Neural progenitor cell (in vitro differentiated cells): ENCODE measurements around the gene NLRC3. TPM values are rescaled to one million over a fixed set of nuclear protein-coding genes. Genes with fewer than 3 reads are reported as not detected.

Experiments used
- DNase-seq: peaks from one replicate; pipeline ENCODE4 v3.0.0-alpha.2; 2016; ENCODE audit warnings: low spot score
- H2AFZ ChIP-seq: fragments of 200-600 bp; sonication (generic); replicated peaks from 2 replicates; pipeline ENCODE4 v1.6.1; 2016; ENCODE audit warnings: antibody characterized with exemption
- H3F3A ChIP-seq: fragments of 200-600 bp; sonication (generic); 2 replicates; pipeline ENCODE4 v1.6.1; 2016; ENCODE audit warnings: antibody characterized with exemption, low read depth
- H3K27ac ChIP-seq: fragments of 200-600 bp; sonication (generic); 2 replicates; pipeline ENCODE4 v1.5.1; 2016; ENCODE audit warnings: mild to moderate bottlenecking
- H3K27me3 ChIP-seq: fragments of 200-600 bp; sonication (generic); 2 replicates; pipeline ENCODE4 v1.6.1; 2016; ENCODE audit warnings: mild to moderate bottlenecking, moderate library complexity
- H3K36me3 ChIP-seq: fragments of 200-600 bp; sonication (generic); 2 replicates; pipeline ENCODE4 v1.5.1; 2016
- H3K4me1 ChIP-seq: fragments of 200-600 bp; sonication (generic); 2 replicates; pipeline ENCODE4 v1.6.1; 2016; ENCODE audit warnings: mixed run types
- H3K4me2 ChIP-seq: fragments of 200-600 bp; sonication (generic); 2 replicates; pipeline ENCODE4 v1.6.1; 2016
- H3K4me3 ChIP-seq: fragments of 200-600 bp; sonication (generic); 2 replicates; pipeline ENCODE4 v1.5.1; 2016
- H3K79me2 ChIP-seq: fragments of 200-600 bp; sonication (generic); 2 replicates; pipeline ENCODE4 v1.6.1; 2016; ENCODE audit warnings: low read depth
- H3K9ac ChIP-seq: fragments of 200-600 bp; sonication (generic); 2 replicates; pipeline ENCODE4 v1.6.1; 2016
- H3K9me3 ChIP-seq: fragments of 200-600 bp; sonication (generic); 2 replicates; pipeline ENCODE4 v1.5.1; 2016; ENCODE audit warnings: low read depth
- H4K20me1 ChIP-seq: fragments of 200-600 bp; sonication (generic); 2 replicates; pipeline ENCODE4 v1.6.1; 2016; ENCODE audit warnings: low read depth
- H3K27ac Mint-ChIP-seq: 3 replicates; pipeline ENCODE4 v1.8.0; 2021; ENCODE audit warnings: mixed read lengths
- H3K27me3 Mint-ChIP-seq: 2 replicates; pipeline ENCODE4 v1.8.0; 2022; ENCODE audit warnings: low read depth, mild to moderate bottlenecking, inconsistent platforms, moderate library complexity, mixed read lengths; ENCODE audit not compliant: insufficient read depth
- H3K36me3 Mint-ChIP-seq: 3 replicates; pipeline ENCODE4 v1.8.0; 2021; ENCODE audit warnings: mixed read lengths
- H3K4me1 Mint-ChIP-seq: 3 replicates; pipeline ENCODE4 v1.8.0; 2021; ENCODE audit warnings: mixed read lengths
- H3K4me3 Mint-ChIP-seq: 3 replicates; pipeline ENCODE4 v1.8.0; 2021; ENCODE audit warnings: mild to moderate bottlenecking, moderate library complexity, mixed read lengths
- H3K9me3 Mint-ChIP-seq: 3 replicates; pipeline ENCODE4 v1.8.0; 2020; ENCODE audit warnings: mixed read lengths
- EZH2 ChIP-seq: fragments of 200-600 bp; sonication (generic); IDR thresholded peaks from 2 replicates; pipeline ENCODE4 v1.6.1; 2017; ENCODE audit warnings: antibody characterized with exemption, mild to moderate bottlenecking, moderate library complexity
- EZH2phosphoT487 ChIP-seq: fragments of 200-600 bp; sonication (generic); IDR thresholded peaks from 2 replicates; pipeline ENCODE4 v1.6.1; 2017; ENCODE audit warnings: antibody characterized with exemption
- total RNA-seq: library from RNA; depleted of rRNA; stranded (reverse); fragments of >200 nt; gene quantifications from 2 replicates; pipeline ENCODE4 v1.2.3, GENCODE V29; 2015; ENCODE audit warnings: low replicate concordance
- TF ChIP-seq, protein P1 (sequence below): fragments of 200-600 bp; sonication (generic); IDR thresholded peaks from 2 replicates; pipeline ENCODE4 v1.5.1; 2017; ENCODE audit warnings: antibody characterized with exemption, mild to moderate bottlenecking

NLRC3 gene
- total RNA-seq, 1 donor from 2014 or later, result not detected

DNA sequence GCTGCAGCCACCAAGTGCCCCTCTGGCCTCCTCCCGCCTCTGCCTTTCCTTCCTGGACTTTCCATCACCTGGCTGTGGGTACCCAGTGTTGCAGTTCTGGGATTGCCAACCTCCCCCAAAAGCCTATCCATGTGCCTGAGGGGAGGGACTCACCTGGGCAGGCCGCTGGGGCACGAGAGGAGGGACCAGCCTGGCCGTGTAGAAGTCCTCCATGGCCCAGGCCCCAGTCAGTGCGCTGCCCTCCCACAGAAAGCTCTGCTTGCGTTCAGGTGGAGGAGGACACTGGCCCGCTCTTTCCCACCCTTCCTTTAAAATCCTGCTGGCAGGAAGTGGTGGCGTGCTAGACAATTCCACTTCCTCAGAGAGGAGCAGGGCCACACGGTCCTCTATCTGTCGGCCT is 20.0 kb upstream of the NLRC3 start:
- TF ChIP-seq, protein P1, sequence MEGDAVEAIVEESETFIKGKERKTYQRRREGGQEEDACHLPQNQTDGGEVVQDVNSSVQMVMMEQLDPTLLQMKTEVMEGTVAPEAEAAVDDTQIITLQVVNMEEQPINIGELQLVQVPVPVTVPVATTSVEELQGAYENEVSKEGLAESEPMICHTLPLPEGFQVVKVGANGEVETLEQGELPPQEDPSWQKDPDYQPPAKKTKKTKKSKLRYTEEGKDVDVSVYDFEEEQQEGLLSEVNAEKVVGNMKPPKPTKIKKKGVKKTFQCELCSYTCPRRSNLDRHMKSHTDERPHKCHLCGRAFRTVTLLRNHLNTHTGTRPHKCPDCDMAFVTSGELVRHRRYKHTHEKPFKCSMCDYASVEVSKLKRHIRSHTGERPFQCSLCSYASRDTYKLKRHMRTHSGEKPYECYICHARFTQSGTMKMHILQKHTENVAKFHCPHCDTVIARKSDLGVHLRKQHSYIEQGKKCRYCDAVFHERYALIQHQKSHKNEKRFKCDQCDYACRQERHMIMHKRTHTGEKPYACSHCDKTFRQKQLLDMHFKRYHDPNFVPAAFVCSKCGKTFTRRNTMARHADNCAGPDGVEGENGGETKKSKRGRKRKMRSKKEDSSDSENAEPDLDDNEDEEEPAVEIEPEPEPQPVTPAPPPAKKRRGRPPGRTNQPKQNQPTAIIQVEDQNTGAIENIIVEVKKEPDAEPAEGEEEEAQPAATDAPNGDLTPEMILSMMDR, result no peak
- no peak for TF ChIP-seq EZH2phosphoT487
- no peak for TF ChIP-seq EZH2
- H3K4me3 ChIP-seq, result no peak overlapping the region
- Mint-ChIP-seq H3K27me3 (no peaks in the 10 kb centered on the region), H3K4me3 (no peak overlapping the region), H3K36me3 (peaks cover 46% of the 10 kb centered on the region), H3K4me1 (no peaks in the 10 kb centered on the region), H3K9me3 (peaks cover 17% of the 10 kb centered on the region), H3K27ac (no peak overlapping the region)
- H3K79me2 ChIP-seq, result no peaks in the 10 kb centered on the region
- H3K4me2 ChIP-seq, result no peak overlapping the region
- no peaks in the 10 kb centered on the region for H3K4me1 ChIP-seq
- H3K27ac ChIP-seq, result no peak overlapping the region
- H4K20me1 ChIP-seq, result no peaks in the 10 kb centered on the region
- DNase-seq, result no peak
- no peak overlapping the region for H3K9ac ChIP-seq
- H3K9me3 ChIP-seq, result no peaks in the 10 kb centered on the region
- no peaks in the 10 kb centered on the region for H3K36me3 ChIP-seq
- H3F3A ChIP-seq, result no peaks in the 10 kb centered on the region
- no peaks in the 10 kb centered on the region for H3K27me3 ChIP-seq
- H2AFZ ChIP-seq, result no peak overlapping the region

DNA sequence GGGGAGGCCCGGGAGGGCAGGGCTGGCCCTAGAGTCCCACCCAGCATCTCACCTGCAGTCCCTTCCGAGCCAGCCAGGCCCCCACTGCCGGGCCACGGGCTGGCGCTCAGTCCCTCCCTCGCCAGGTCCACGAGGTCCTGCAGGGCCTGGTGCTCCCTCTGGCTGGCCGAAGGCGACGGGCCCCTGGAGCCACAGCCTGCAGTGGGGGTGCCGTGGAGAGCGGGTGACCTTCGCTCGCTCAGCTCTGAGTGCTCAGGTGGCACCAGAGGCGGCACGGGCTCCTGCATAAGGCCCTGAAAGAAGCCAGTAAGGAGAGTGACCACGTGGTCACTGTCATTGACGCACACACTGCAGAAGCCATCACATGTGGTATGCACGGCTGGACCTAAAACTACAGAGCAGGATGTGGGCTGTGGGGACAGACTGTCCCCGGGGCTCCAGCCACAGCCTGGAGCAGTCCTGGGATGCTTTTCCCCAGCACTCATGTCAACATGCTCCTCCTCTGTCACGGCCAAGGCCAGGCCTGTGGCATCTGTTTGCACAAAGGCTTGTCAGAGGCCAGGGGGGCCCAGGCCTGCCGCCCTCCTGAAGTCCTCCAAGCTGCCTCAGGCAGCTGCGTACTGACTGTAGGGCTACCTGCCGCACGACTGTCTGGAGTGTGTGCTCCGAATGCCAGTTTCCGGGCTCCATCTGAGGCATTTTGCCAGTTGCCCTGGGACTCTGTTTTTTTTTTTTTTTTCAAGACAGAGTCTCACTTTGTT is 19.1 kb upstream of the NLRC3 start:
- TF ChIP-seq EZH2 (no peak), EZH2phosphoT487 (no peak)
- TF ChIP-seq, protein P1, result no peak
- H3K79me2 ChIP-seq, result no peaks in the 10 kb centered on the region
- no peak overlapping the region for H3K4me2 ChIP-seq
- H2AFZ ChIP-seq, result no peak overlapping the region
- H3K27ac ChIP-seq, result no peak overlapping the region
- no peak overlapping the region for H3K4me3 ChIP-seq
- Mint-ChIP-seq H3K27ac (no peak overlapping the region), H3K27me3 (no peaks in the 10 kb centered on the region), H3K36me3 (peaks cover 37% of the 10 kb centered on the region), H3K9me3 (peaks cover 14% of the 10 kb centered on the region), H3K4me3 (no peak overlapping the region), H3K4me1 (no peaks in the 10 kb centered on the region)
- H3K27me3 ChIP-seq, result no peaks in the 10 kb centered on the region
- no peaks in the 10 kb centered on the region for H3F3A ChIP-seq
- H3K9ac ChIP-seq, result no peak overlapping the region
- H3K4me1 ChIP-seq, result no peaks in the 10 kb centered on the region
- no peaks in the 10 kb centered on the region for H3K36me3 ChIP-seq
- H3K9me3 ChIP-seq, result no peaks in the 10 kb centered on the region
- no peaks in the 10 kb centered on the region for H4K20me1 ChIP-seq
- no peak for DNase-seq

DNA sequence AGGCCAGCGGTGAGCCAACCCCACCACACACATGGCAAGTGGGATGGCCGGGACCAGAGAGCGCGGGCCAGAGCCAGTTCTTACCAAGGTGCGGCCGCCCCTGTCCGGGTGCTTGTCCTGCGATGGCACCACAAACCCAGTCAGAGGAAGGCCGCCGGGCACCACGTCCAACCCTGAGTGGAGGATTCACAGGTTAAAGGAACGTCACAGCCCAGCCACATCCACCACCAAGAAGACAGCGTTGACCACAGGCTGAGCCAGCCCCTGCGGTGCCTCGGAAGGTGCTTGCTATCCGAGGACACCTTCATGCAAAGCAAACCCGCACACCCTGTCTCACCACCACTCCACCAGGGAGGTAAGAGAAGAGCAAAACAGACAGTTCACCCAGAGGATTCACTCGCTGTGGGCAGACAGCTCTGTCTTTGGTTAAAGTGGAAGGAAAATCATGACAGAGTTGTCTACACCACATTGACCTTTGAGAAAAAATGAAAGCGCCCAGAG is 18.4 kb upstream of the NLRC3 start:
- H3K4me2 ChIP-seq, result no peak overlapping the region
- TF ChIP-seq EZH2phosphoT487 (no peak), EZH2 (no peak)
- TF ChIP-seq, protein P1, result no peak
- H3K4me3 ChIP-seq, result no peak overlapping the region
- Mint-ChIP-seq H3K27me3 (no peaks in the 10 kb centered on the region), H3K27ac (no peak overlapping the region), H3K36me3 (peaks cover 30% of the 10 kb centered on the region), H3K9me3 (peaks cover 8% of the 10 kb centered on the region), H3K4me3 (peak overlapping the region; percentile 69), H3K4me1 (no peaks in the 10 kb centered on the region)
- H3K9ac ChIP-seq, result no peak overlapping the region
- H3F3A ChIP-seq, result no peaks in the 10 kb centered on the region
- no peak for DNase-seq
- no peaks in the 10 kb centered on the region for H3K27me3 ChIP-seq
- no peaks in the 10 kb centered on the region for H4K20me1 ChIP-seq
- no peak overlapping the region for H2AFZ ChIP-seq
- H3K4me1 ChIP-seq, result no peaks in the 10 kb centered on the region
- H3K9me3 ChIP-seq, result no peaks in the 10 kb centered on the region
- no peaks in the 10 kb centered on the region for H3K36me3 ChIP-seq
- no peaks in the 10 kb centered on the region for H3K79me2 ChIP-seq
- no peak overlapping the region for H3K27ac ChIP-seq
